Measurements from ENCODE around the gene KIF26B.
"Not testable (repeated sequence)": the region's sequence is repeated elsewhere in the genome, so short reads cannot be mapped to it uniquely, and the experiment has no call there.

The KIF26B gene

GRCh38 chr1:245690946-245691541, 536.3 kb downstream of the KIF26B start:
- no peak for DNase-seq

DNA sequence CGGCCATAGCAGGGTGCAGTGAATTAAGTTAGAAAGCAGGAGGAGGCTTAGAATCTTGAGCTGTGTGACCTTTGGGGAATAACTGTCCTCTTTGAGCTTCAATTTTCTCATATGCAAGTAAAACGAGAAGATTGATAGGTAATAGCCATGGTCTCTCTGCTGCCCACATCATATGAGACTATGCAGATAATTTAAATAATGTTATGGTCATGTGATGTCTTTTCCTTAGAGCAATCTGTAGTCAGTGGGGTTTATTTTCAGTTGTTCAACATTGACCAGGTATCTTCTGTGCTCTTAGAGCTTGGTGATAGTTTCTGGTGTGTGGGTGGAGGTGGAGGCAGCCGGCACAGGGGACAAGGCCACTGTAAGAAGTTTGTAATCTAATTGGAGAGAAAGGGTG, 537.1 kb downstream of the KIF26B start:
- DNase-seq, result no peak

DNA sequence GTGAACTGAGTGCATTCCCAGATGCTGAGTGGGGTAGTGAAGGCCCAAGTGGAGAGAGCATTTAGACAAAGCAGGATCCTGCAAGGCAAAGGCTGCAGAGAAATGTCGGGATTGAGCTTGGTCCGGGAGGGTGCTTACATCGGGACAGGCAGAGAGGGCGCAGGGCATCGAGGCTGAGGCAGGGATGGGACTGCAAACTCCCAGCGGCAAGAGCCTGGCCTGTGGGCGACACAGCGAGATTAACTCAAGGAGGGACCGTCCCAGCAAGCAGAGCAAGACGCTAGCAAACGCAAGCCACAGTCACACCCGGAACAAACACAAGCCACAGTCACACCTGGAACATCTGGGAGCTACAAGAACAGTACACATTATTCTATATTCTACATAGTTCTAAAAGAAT, 537.5 kb downstream of the KIF26B start:
- no peak for DNase-seq

GRCh38 chr1:245693116-245693793, 538.5 kb downstream of the KIF26B start:
- DNase-seq, result no peak

- DNase-seq, result no peak
These were observed 539.4 kb downstream of the KIF26B start for GRCh38 chr1:245693941-245694752.

DNA sequence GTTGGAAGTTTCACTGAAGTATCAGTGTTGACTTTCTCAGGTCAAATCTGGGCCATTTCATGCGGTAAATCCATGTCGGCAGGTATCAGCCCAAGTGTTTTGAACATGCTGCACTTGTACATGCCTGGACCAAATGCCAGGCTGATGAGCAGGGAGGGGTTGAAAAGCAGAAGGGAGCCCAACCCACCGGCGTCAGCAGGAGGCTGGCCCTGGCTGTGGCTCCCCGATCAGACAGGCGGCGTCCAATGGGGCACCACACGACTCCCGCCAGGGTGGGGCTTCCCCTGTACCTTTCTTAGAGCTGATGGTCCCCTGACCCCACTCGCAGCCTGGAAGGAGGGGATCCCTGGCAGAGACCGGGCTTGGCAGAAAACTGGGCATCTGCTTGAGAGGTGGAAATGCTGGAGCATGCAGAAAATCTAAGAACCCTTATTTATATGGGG, 540.0 kb downstream of the KIF26B start:
- DNase-seq, result no peak

DNA sequence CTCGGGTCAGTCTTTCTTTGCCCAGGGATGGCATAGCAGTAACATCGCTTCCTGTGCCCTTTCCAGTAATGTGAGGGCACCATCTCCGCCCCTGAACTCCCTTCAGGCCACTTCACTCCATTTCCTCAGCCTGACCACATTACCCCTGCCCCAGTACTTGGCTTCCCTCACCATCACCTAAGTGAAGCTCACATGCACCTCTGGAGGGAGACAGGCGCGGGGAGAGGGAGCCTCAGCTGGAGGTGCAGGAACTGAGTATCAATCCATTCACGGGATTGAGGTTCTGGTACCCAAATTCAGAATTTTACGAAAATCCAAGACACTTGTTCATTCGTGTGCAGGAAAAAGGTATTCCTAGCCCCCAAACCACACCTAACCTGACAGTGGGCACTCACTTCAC, 540.4 kb downstream of the KIF26B start:
- DNase-seq, result no peak

GRCh38 chr1:245695701-245696100, 540.9 kb downstream of the KIF26B start:
- not testable (repeated sequence) for DNase-seq

- no peak for DNase-seq
These were observed 543.3 kb downstream of the KIF26B start for GRCh38 chr1:245698116-245698515.

- no peak for DNase-seq
These were observed 544.1 kb downstream of the KIF26B start for GRCh38 chr1:245698860-245699259.

GRCh38 chr1:245700631-245701030, 545.8 kb downstream of the KIF26B start:
- no peak for DNase-seq

GRCh38 chr1:245701631-245702030, 546.8 kb downstream of the KIF26B start:
- no peak for DNase-seq

- DNase-seq, result no peak
These were observed 547.6 kb downstream of the KIF26B start for GRCh38 chr1:245702346-245702745.

DNA sequence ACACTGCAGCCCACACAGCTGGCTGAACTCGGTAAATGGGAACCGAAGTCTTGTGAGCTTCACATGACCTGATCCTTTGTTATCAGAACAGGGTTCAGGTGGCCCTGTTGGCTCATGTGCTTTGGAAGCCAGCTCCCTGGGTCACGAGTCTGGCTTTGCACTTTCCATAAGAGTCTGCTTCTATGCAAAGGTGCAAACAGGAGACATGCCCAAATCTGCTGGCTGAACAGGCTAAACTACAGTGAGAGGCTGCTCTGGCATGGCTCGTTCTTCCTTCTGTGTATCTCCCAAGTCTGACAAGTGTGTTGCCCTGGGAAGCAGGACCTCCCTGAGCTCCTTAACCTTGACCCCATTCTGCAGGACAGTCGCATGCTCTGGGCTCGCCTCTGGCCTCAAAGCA, 549.6 kb downstream of the KIF26B start:
- DNase-seq, result no peak

DNA sequence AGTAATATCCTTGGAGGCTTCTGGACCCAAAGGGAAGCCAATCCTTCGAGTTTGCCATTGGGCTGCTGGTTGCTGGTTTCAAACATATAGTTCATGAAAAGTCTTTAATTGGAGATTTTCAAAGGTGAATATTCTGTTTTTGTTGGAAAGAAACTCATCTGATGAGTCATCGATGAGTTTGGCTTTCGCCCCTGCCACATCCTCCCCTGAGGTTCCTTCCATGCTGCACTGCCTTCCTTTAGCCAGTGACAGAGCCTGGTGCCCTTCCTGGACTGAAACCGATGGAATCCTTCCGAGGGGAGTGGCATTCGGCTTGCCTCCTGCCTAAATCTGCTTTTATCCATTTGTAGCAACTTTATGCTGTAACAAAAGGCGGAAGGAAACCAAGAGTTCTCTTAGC, 550.0 kb downstream of the KIF26B start:
- no peak for DNase-seq

DNA sequence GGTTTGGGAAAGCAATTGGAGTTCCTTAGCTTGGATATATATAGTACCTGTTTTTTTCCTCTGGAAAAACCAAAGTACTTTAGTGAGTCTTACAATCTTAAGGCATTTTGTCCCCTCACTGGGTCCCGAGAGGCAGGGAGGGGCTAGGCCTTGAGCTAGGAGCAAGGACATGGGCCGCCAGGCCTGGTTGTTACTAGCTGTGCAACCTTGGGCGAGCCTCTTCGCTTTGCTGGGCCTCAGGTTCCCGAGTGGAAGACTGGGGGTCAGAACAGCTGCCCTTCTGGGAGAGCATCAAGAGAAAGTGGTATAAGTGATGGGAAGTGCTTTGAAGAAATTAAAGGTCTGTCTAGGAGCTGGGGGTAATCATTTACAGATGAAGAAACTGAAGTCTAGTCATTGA, 553.2 kb downstream of the KIF26B start:
- no peak for DNase-seq

DNA sequence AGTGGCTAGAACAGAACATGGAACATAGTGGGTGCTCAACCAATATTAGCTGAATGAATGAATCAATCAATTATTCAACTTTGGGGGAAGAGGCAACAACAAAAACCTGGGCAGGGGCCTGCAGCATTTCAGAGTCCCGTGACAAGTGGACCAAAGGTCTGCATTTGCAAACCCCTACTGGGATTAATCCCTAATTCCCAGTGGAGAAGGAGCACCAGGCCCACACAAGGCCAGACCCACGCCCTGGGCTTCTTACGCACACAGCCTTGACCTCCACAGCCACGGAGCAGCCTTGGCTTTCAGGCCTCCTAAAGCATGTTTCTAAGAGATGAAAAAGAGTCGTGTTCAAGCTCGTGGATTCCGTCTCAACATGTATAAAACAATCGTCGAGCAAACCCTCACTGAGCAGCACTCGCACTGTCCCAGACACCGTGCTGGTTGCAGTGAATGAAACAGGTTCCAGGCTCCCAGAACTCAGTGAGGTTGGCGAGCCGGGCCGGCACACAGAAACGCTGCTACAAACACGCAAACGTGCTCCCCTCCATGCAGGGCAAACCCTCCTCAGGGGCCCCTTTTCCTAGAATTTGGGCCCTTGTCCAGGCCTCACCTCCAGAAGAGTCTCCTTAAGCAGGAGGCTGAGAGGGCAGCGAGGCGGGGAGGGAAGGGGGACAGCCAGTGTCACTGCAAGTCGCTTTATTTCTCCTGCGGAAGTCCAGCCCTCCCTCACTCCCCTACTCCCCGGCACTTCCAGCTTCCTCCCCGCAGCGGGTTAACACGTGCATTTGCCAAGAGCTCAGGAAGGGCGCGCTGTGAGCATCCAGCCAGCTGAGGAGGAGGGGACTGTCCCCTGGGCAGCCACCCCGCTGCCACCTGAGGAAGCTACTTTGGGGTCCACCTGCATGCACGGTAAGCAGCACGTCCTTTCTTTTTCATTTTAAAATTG, 556.4 kb downstream of the KIF26B start:
- no peak for DNase-seq

GRCh38 chr1:245714027-245714426, 559.2 kb downstream of the KIF26B start:
- not testable (repeated sequence) for DNase-seq

DNA sequence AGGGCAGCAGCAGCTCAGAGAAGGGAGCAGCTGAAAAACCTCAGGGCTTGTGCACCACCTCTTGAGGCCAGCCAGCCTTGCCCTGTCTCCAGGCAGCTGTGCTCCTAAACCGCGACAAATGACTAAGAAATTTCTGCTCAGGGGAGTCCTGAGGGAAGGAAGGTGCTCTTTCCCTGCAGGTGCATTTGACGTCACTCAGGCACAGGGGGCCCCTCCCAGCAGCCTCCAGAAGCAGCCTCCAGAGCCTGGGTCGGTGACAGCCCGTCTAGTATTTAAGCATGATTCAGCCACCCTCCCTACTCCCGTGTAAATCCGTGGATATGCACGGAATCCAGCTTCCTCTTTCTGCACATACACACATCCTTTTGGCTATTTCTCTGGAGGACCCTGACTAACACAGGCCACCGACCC, 560.5 kb downstream of the KIF26B start:
- no peak for DNase-seq

GRCh38 chr1:245715970-245716369, 561.2 kb downstream of the KIF26B start:
- no peak for DNase-seq

- no peak for DNase-seq
These were observed 561.8 kb downstream of the KIF26B start for GRCh38 chr1:245716561-245716960.

GRCh38 chr1:245717611-245718010, 562.8 kb downstream of the KIF26B start:
- DNase-seq, result no peak

DNA sequence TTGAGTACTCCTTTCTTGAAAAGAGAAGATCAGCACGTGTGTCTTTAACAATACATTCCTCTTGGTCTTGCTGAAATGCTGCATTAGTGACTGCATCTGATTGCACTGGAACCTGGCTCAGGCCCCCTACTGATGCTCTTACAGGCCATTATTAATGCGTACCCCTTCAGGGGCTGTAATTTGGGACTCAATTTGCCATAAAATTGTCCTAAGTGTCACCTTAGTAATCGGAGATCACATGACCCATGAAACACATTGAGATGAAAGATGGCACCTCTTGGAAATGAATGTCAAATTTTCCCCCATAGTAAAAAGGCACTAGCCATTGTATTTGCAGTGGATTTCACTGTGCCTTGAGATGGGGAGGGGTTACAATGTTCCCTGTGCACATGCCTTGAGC, 563.3 kb downstream of the KIF26B start:
- no peak for DNase-seq

All from stimulated activated CD8-positive, alpha-beta memory T cell treated with anti-CD3 and anti-CD28 coated beads, Interleukin-4, amount 100 ng/mL, for 48 hours (primary cell).